Nephron (organoid): ENCODE measurements around the gene ARFGAP1.
A peak's percentile ranks its signal among the peaks of the same experiment; 100 is the strongest.

Experiments used
- H3K27ac Mint-ChIP-seq, 3 experiments: 2 replicates each; pipeline ENCODE4 v1.8.0; 2020; ENCODE audit warnings: mixed read lengths in 3 of 3, mild to moderate bottlenecking in 2 of 3, moderate library complexity in 1 of 3
- H3K27me3 Mint-ChIP-seq: 2 replicates; pipeline ENCODE4 v1.8.0; 2021; ENCODE audit warnings: low read depth, mild to moderate bottlenecking, moderate library complexity, mixed read lengths
- H3K36me3 Mint-ChIP-seq: 2 replicates; pipeline ENCODE4 v1.8.0; 2020; ENCODE audit warnings: low read depth, mixed read lengths
- H3K4me1 Mint-ChIP-seq: 2 replicates; pipeline ENCODE4 v1.8.0; 2020; ENCODE audit warnings: mixed read lengths
- H3K4me3 Mint-ChIP-seq, 3 experiments: 2 replicates each; pipeline ENCODE4 v1.8.0; 2020; ENCODE audit warnings: mild to moderate bottlenecking in 3 of 3, mixed read lengths in 3 of 3, moderate library complexity in 2 of 3
- H3K9me3 Mint-ChIP-seq: 2 replicates; pipeline ENCODE4 v1.8.0; 2020; ENCODE audit warnings: mixed read lengths
- TF ChIP-seq, protein P1 (sequence below), 3 experiments: fragments of 200-600 bp; sonication (generic); IDR thresholded peaks; one replicate each; pipeline ENCODE4 v1.5.0; 2021; ENCODE audit warnings: antibody characterized with exemption in 3 of 3; ENCODE audit not compliant: unreplicated experiment in 3 of 3

Gene ARFGAP1

DNA sequence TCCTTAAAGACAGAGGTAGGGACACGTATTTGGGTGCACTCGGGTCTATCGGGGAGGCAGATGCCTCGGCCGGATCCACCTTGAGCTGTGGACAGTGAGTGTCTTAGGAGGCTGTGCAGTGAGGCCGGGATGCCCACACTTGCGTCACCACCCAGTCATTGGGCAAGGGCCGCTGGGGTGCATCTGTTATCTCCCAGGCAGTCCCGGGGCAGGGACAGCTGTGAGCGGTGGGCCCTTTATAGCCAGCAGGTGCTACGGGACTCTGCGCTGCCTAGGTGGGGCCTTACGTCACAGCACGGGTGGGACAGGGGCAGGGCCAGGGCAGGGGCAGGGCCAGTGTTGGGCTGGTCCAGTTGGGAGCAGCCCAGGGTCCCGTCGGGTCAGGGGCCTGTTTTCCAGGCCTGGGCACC is 19.7 kb downstream of the ARFGAP1 start:
- TF ChIP-seq, protein P1, sequence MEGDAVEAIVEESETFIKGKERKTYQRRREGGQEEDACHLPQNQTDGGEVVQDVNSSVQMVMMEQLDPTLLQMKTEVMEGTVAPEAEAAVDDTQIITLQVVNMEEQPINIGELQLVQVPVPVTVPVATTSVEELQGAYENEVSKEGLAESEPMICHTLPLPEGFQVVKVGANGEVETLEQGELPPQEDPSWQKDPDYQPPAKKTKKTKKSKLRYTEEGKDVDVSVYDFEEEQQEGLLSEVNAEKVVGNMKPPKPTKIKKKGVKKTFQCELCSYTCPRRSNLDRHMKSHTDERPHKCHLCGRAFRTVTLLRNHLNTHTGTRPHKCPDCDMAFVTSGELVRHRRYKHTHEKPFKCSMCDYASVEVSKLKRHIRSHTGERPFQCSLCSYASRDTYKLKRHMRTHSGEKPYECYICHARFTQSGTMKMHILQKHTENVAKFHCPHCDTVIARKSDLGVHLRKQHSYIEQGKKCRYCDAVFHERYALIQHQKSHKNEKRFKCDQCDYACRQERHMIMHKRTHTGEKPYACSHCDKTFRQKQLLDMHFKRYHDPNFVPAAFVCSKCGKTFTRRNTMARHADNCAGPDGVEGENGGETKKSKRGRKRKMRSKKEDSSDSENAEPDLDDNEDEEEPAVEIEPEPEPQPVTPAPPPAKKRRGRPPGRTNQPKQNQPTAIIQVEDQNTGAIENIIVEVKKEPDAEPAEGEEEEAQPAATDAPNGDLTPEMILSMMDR (IDR thresholded peaks at IDR 0.05; ENCODE audit: unreplicated experiment in 3 of 3), result no peak
- H3K4me3 Mint-ChIP-seq, result no peak overlapping the region

DNA sequence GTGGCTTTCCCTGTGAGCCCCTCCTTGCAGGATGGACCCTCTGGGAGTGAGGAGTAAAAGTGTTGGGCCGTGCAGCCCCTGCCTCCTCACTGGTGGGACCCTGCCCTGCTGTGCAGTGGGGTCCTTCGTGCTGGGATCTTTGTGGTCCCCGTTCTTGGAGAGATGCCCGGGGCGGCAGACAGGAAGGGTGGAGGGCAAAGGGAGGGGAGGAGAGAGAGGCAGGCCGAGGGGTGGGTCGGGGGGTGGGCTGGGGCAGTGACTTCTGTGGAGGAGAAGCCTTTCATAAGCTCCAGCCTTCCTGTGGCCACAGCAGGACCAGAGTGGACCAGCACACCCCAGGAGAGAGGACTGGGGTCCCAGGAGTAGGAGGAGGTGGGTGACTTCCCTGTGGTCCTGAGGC is 20.3 kb downstream of the ARFGAP1 start, which contains the start of gene COL20A1:
COL20A1 (plus strand) TSS at position 283 of the 400 bp plus-strand sequence. CDS start 1,922 bp downstream, outside the sequence.
- H3K27me3 Mint-ChIP-seq, result peaks cover 18% of the 10 kb centered on the region
- TF ChIP-seq, protein P1 (IDR thresholded peaks at IDR 0.05; ENCODE audit: unreplicated experiment in 3 of 3), result no peak
- H3K4me3 Mint-ChIP-seq, result no peak within 1 kb of the TSS
- no peaks in the 10 kb centered on the region for H3K9me3 Mint-ChIP-seq
- H3K27ac Mint-ChIP-seq, result no peak within 1 kb of the TSS
- H3K36me3 Mint-ChIP-seq, result peaks cover 3% of the 10 kb centered on the region
- peaks cover 8% of the 10 kb centered on the region for H3K4me1 Mint-ChIP-seq

More for the DNA sequence above, 19.7 kb downstream of the ARFGAP1 start:
- peaks cover 18% of the 10 kb centered on the region for H3K27me3 Mint-ChIP-seq
- no peaks in the 10 kb centered on the region for H3K9me3 Mint-ChIP-seq
- peaks cover 8% of the 10 kb centered on the region for H3K4me1 Mint-ChIP-seq
- no peak overlapping the region for H3K27ac Mint-ChIP-seq
- peaks cover 3% of the 10 kb centered on the region for H3K36me3 Mint-ChIP-seq

DNA sequence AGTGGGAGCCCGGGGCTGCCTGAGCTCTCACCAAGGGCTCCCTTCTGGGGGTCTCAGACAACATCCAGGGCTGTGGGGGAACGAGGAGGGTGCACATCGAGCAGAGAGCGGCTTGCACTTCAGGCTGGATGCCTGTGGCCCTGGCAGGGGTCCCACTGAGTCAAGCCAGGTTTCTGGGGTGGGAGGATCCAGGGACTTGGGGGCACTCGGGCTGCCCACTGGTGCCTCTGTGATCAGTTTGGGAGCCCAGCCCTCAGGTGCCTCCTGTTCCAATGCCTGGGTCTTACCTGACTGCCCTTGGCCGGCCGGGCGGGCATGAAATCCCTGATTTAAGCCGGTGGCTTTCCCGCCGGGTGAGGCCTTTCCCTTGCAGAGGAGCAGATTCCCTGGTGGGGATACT is 20.8 kb downstream of the ARFGAP1 start:
- Mint-ChIP-seq H3K36me3 (no peaks in the 10 kb centered on the region), H3K9me3 (no peaks in the 10 kb centered on the region), H3K4me1 (peaks cover 8% of the 10 kb centered on the region), H3K27ac (no peak overlapping the region), H3K4me3 (no peak overlapping the region), H3K27me3 (peaks cover 20% of the 10 kb centered on the region)
- TF ChIP-seq, protein P1 (IDR thresholded peaks at IDR 0.05; ENCODE audit: unreplicated experiment in 3 of 3), result no peak

DNA sequence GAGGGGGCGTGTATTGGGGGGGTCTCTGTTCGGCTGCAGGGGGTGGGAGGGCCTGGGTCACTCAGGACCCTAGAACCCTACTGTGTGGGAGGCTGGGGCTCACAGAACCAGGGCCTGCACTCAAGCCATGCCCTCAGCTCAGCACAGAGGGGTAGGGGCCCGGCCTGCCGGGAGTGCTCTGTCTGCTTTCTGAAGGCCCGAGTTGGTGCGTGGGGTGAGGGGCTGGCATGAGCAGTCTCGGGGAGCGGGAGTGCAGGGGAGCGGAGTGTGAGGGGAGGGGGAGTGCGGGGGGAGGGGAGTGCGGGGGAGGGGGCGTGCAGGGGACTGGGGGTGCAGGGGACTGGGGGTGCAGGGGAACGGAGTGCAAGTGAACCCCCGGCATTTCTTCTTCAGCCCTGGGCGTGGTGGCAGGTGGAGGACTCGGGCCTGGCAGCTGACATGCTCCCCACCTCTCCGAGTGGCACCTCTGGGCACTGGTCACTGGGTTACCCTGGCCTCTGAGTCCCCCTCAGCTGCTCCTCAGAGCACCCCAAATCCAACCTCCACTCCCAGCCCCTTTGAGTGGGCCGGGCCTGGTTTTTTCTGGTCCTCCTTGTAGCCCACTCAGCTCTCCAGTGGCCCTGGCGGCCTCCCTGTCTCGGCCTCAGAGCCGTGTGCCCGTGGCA is 21.4 kb downstream of the ARFGAP1 start:
- TF ChIP-seq, protein P1 (IDR thresholded peaks at IDR 0.05; ENCODE audit: unreplicated experiment in 3 of 3), result no peak
- Mint-ChIP-seq H3K27me3 (peaks cover 25% of the 10 kb centered on the region), H3K4me1 (peaks cover 10% of the 10 kb centered on the region), H3K27ac (no peak overlapping the region), H3K9me3 (no peaks in the 10 kb centered on the region), H3K4me3 (no peak overlapping the region), H3K36me3 (no peaks in the 10 kb centered on the region)

DNA sequence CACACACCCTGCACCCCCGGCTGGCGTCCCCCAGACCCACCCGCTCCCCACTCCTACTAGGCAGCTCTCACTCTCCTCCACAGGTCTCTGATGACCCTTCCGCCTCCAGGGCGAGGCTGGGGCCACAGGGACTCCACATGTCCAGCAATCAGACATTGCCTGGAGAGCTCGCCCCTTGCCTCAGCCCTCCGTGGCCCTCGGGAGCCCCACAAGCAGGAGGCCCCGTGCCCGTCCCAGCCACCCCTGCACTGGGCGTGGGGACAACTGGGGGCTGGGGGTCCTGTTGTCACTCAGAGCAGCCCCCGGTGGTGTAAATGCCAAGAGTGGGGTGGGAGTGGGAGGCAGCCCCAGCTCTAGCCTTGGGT is 21.9 kb downstream of the ARFGAP1 start:
- Mint-ChIP-seq H3K27me3 (peaks cover 29% of the 10 kb centered on the region), H3K9me3 (no peaks in the 10 kb centered on the region), H3K27ac (no peak overlapping the region), H3K4me3 (no peak overlapping the region), H3K36me3 (no peaks in the 10 kb centered on the region), H3K4me1 (peaks cover 13% of the 10 kb centered on the region)
- TF ChIP-seq, protein P1 (IDR thresholded peaks at IDR 0.05; ENCODE audit: unreplicated experiment in 3 of 3), result no peak

DNA sequence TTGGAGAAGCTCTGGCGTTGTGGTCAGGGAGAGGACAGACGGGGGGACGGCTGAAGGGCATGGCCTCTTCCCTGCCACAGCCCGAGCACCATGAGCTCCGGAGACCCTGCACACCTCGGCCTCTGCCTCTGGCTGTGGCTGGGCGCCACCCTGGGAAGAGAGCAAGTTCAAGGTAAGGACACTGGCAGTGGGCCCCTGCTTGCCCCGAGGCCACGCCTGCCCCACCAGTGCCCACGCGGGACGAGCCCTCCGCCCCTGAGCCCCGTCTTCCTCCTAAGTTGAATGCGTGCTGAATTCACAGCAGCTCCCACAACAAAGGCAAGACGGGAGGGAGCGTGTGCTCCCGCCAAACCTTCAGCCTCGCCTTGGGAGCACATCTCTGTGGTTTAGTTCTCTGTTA is 22.4 kb downstream of the ARFGAP1 start:
- TF ChIP-seq, protein P1 (IDR thresholded peaks at IDR 0.05; ENCODE audit: unreplicated experiment in 3 of 3), result no peak
- H3K36me3 Mint-ChIP-seq, result no peaks in the 10 kb centered on the region
- peaks cover 13% of the 10 kb centered on the region for H3K4me1 Mint-ChIP-seq
- no peak overlapping the region for H3K4me3 Mint-ChIP-seq
- peaks cover 29% of the 10 kb centered on the region for H3K27me3 Mint-ChIP-seq
- H3K27ac Mint-ChIP-seq, result peak overlapping the region in 2 of 3 experiments; percentile 66 to 81
- H3K9me3 Mint-ChIP-seq, result no peaks in the 10 kb centered on the region
